GM12872 (cell line): ENCODE results near the gene POLN.

Experiments used
- CTCF ChIP-seq: IDR thresholded peaks from 3 replicates; pipeline ENCODE4 v1.5.1; 2011; ENCODE audit warnings: low read depth, mild to moderate bottlenecking, low read length, moderate library complexity; ENCODE audit not compliant: insufficient read depth

POLN gene

GRCh38 chr4:2025817-2026216, 216.1 kb downstream of the POLN start:
- no peak for TF ChIP-seq CTCF

- no peak for TF ChIP-seq CTCF
Measured at GRCh38 chr4:2024683-2025082, 217.2 kb downstream of the POLN start.
